ENCODE results near the gene RALY. TPM values are rescaled to one million over a fixed set of nuclear protein-coding genes. Genes with fewer than 3 reads are reported as not detected.
A peak's percentile ranks its signal among the peaks of the same experiment; 100 is the strongest.

RALY gene
- total RNA-seq, result 100 to 1,000 TPM in 4 of 7 donors, 10 to 100 TPM in 3; 51.7 to 124 (median 105) TPM
- polyA plus RNA-seq, result 100 to 1,000 TPM in 1 of 2 donors, 10 to 100 TPM in 1; 68.9 to 131 TPM
- long read RNA-seq, donor 1, full-length matches to known transcripts, result 250 of 305 reads
- long read RNA-seq, donor 1, partial matches to known transcripts, result 19 of 305 reads
- long read RNA-seq, donor 1, other reads (novel, unspliced or antisense), result 36 of 305 reads
- long read RNA-seq, donor 2, full-length matches to known transcripts, result 70 of 134 reads
- long read RNA-seq, donor 2, partial matches to known transcripts, result 64 of 134 reads
- long read RNA-seq, donor 2, other reads (novel, unspliced or antisense), result 0 of 134 reads
- long read RNA-seq, donor 3, full-length matches to known transcripts, result 246 of 291 reads
- long read RNA-seq, donor 3, partial matches to known transcripts, result 15 of 291 reads
- long read RNA-seq, donor 3, other reads (novel, unspliced or antisense), result 30 of 291 reads

- TF ChIP-seq POLR2A (IDR thresholded peaks at IDR 0.05) (peak; percentile 98), CTCF (IDR thresholded peaks at IDR 0.05) (no peak), EP300 (IDR thresholded peaks at IDR 0.05) (no peak)
- DNase-seq, result peak in 1 of 5 donors; percentile 99
- peak within 1 kb of the TSS; percentile 68 to 93 for H3K27ac ChIP-seq
- peaks cover 18% of the 10 kb centered on the region for H3K4me1 ChIP-seq (ENCODE audit: insufficient read depth)
- 0% methylated on average over 45 to 72 of the region's 72 CpGs for WGBS, 3 donors
- intact Hi-C loops (cut with DNase I), result loop anchor here in 3 of 4 donors (10.0 kb wide), 1 partner anchor 71 kb away; no protein-coding TSS in a partner anchor
- peak within 1 kb of the TSS; percentile 70 for H3K4me3 ChIP-seq
- no peaks in the 10 kb centered on the region for H3K36me3 ChIP-seq
- H3K9me3 ChIP-seq, result no peaks in the 10 kb centered on the region
- no peaks in the 10 kb centered on the region for H3K27me3 ChIP-seq
These were observed at the start of gene RALY for GRCh38 chr20:33993576-33994221. Gene RALY, plus strand, starts transcription at chr20:33993911. Its CDS starts 78,164 bp downstream, at chr20:34072075.

- H3K27ac ChIP-seq, result no peak overlapping the region
- intact Hi-C loops (cut with DNase I), result no loop called here
- H3K4me1 ChIP-seq (ENCODE audit: insufficient read depth), result no peaks in the 10 kb centered on the region
- H3K4me3 ChIP-seq, result no peak overlapping the region
- no peaks in the 10 kb centered on the region for H3K27me3 ChIP-seq
- no peak for DNase-seq
- peaks cover 0 to 4% of the 10 kb centered on the region in 2 donors for H3K9me3 ChIP-seq
- H3K36me3 ChIP-seq, result no peaks in the 10 kb centered on the region
- WGBS, 3 donors, result 55 to 58% (median 56%) methylated on average over 5 of the region's 5 CpGs
- TF ChIP-seq EP300 (IDR thresholded peaks at IDR 0.05), result no peak
- no peak for TF ChIP-seq CTCF (IDR thresholded peaks at IDR 0.05)
- no peak for TF ChIP-seq POLR2A (IDR thresholded peaks at IDR 0.05)
These were observed 48.8 kb upstream of the RALY start for GRCh38 chr20:33944914-33945313.

- no peak for DNase-seq
- H3K9me3 ChIP-seq, result peaks cover 0 to 4% of the 10 kb centered on the region in 2 donors
- no peaks in the 10 kb centered on the region for H3K36me3 ChIP-seq
- WGBS, 3 donors, result 82 to 84% (median 82%) methylated on average over 5 of the region's 5 CpGs
- TF ChIP-seq POLR2A (IDR thresholded peaks at IDR 0.05) (no peak), EP300 (IDR thresholded peaks at IDR 0.05) (no peak), CTCF (IDR thresholded peaks at IDR 0.05) (no peak)
- no peaks in the 10 kb centered on the region for H3K4me1 ChIP-seq (ENCODE audit: insufficient read depth)
- H3K4me3 ChIP-seq, result no peak overlapping the region
- intact Hi-C loops (cut with DNase I), result no loop called here
- no peak overlapping the region for H3K27ac ChIP-seq
- H3K27me3 ChIP-seq, result no peaks in the 10 kb centered on the region
These were observed 48.2 kb upstream of the RALY start for GRCh38 chr20:33945391-33946081.

GRCh38 chr20:33947709-33948295 lies 45.9 kb upstream of the RALY start:
- H3K27ac ChIP-seq, result no peak overlapping the region
- H3K9me3 ChIP-seq, result peaks cover 0 to 4% of the 10 kb centered on the region in 2 donors
- DNase-seq, result no peak
- no peaks in the 10 kb centered on the region for H3K4me1 ChIP-seq (ENCODE audit: insufficient read depth)
- H3K27me3 ChIP-seq, result no peaks in the 10 kb centered on the region
- intact Hi-C loops (cut with DNase I), result no loop called here
- no peak for TF ChIP-seq POLR2A (IDR thresholded peaks at IDR 0.05)
- WGBS, 3 donors, result 39 to 46% (median 44%) methylated on average over 2 of the region's 2 CpGs
- no peak overlapping the region for H3K4me3 ChIP-seq
- H3K36me3 ChIP-seq, result no peaks in the 10 kb centered on the region

All from ovary (tissue), 10 donors.